ENCODE data around the gene C15orf61.

Gene C15orf61

DNA sequence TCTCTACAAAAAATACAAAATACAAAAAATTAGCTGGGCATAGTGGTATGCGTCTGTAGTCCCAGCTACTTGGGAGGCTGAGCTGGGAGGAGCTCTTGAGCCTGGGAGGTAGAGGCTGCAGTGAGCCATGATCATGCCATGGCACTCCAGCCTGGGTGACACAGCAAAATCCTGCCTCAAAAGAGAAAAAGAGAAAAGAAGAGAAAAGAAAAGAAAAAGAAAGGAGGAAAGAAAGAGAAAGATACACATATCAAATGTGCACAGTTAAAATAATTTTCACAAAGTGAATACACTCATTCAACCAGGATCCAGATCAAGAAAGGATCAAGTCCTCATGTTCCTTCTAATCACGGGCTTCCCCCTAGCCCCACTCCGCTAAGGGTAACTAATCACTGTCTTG is 5.8 kb upstream of the C15orf61 start:
- no peak for DNase-seq

DNA sequence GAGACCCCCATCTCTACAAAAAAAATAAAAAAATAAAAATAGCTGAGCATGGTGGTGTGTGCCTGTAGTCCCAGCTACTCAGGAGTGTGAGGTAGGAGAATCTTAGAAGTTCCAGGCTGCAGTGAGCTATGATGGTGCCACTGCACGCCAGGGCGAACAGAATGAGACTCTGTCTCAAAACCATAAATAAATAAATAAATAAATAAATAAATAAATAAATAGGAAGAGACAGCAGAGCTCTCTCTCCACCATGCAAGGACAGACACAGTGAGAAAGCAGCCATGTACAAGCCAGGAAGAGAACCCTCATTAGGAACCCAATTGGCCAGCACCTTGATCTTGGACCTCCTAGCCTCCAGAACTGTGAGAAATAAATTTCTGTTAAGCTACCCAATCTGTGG is 5.4 kb upstream of the C15orf61 start:
- DNase-seq: no peak

DNA sequence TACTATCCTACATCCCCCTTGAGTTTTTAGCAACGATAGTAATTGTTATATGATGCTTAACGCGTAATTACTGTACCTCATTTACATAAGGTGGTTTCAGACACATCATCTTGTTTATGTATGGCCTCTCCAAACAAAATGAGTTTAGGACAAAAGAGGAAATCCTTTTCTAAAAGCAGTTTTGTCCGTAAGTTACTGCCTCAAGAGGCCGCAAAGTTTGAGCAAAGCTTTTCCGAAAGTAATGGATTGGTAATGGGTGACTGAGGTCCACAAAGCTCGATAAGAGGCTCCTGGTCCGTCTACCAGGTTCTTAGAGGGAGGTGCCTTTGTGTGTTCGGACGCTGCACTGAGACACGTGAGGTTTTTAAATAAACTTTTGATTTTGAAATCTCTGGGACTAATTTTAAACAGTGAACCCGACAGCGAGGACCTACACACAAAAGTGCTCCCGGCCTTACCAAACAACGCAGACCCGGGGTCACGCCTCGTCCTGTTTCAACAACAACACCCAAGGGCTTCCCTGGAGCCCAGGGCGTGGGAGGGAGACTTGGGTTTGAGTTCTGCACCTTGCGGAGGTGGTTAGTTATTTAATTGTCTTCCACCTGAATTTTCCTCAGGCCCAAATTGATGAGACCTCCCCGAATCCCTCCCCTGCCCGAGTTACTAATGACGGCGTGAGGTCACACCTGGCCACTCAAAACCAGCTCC is 456 bp upstream of the C15orf61 start:
- DNase-seq: no peak

DNA sequence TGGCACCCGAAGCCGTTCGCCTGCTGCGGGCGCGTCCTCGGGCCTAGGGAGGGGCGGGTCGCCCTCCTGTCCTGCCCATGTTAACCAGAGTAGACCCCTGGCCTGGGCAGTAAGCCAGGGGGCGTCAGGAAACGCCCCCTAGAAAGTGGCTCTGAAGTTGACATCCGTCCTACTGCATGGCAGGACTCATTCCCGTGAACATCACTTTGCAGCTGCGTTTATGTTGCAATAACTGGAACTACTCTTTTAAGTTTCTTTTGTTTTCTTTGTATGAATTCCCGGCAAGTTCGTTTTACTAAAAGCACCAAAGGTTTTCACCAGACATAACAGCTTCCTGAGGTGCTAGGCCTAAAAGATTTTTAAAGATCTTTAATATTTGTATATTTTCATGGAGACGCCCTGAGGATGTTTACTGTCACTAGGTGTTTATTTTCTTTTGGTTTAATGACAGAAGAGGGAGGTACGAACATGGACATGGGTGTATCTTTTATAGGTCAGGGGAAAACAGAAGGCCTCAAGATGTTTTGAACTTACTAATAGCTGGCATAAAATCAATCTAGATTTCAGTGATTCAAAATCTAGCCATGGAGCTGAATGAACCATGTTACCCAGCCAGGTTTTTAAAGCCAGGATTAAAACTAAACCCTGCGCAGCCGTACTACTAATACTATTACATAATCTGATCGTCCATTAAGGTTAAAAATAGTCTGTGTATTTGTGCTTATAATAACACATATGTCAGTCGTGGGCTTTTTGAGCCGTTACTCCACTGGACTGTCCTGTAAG is 1.0 kb downstream of the C15orf61 start:
- peak in 1 of 2 donors; percentile 35 for DNase-seq

DNA sequence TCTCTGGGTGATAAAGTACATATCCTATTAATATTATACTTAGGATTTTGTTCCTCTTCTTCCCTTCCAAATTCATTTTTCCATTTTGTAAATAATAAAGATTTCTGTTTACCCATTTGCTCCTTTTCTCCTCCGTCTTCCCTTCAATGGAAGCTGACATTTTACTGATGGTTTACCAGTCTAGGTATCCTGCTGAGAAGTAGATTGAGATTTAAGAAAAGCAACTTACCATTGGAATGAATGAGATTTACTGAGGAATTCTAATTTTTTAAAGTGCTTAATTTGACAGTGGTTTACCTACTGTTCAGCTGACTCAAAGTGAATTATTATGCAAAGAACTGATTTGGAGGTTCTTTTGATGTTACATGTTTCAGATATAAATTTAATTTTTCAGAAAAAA is 2.4 kb downstream of the C15orf61 start:
- no peak for DNase-seq

DNA sequence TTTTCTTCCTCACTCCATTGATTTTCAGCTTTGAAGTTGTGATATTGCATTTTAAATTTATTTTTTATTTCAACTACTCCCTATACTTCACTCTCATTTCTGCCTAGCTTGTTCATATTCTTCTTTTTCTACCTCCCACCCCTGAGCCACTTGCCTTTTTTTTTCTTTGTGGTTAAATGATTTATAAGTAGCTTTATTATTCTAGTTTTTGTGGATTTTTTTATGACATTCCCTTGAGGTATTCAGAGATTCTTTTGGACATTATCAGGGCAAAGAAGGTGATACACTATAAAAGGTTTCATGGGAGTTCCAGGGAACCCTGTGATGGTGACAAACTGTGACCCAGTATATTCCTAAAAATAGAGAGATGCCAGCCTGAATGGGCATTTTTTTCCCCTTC is 3.3 kb downstream of the C15orf61 start:
- no peak for DNase-seq

DNA sequence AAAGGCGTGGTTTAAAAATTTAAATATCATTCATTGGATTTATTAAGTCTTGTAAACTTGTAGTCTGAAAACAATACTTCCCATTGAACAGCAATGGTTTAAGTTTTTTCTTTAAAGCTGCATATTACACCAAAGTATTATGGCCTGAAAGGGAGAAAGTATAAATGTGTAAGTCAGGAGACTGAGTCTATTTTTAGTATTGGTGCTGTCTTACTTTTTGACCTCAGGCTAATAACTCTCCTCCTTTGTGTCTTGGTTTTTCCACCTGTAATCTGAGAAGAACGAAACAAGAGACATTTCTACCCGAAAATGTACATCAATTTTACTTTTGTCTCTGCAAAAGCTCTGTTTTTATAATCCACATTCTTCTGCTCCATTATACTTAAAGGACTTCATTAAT is 7.6 kb downstream of the C15orf61 start:
- DNase-seq: no peak

DNA sequence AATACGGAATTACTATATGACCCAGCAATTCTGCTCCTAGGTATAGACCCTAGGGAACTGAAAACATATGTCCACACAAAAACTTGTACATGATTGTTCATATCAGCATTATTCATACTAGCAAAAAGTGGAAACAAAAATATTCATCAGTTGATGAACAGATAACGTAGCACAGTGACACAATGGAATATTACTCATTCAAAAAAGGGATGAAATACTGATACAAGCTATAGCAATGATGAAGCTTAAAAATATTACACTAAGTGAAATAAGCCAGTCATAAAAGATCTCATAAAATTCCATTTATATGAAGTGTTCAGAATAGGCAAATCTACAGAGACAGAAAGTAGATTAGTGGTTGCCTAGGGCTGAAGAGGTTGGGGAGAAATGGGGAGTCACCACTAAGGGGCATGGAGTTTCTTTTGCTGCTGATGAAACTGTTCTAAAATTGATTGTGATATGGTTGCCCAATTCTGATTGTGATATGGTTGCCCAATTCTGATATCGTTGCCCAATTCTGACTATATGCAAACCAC is 10.5 kb downstream of the C15orf61 start:
- no peak for DNase-seq

DNA sequence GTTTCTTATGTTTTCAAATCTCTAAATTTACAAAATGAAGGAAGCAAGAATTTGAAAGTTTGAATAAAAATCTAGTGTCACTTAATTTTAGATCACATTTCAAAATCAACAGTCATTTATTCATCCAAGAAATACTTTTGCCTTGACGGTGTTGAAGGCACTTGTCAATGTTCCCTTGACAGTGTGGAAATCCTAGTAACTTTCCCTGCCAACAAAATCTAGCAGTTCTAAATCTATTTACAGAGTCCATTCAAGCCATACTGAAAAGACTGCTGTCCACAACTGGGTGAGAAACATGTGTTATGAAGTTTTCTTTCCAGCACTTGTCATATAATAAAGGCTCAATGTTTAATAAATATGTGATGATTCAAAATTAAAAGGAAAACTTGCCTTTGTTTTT is 12.9 kb downstream of the C15orf61 start:
- no peak for DNase-seq

DNA sequence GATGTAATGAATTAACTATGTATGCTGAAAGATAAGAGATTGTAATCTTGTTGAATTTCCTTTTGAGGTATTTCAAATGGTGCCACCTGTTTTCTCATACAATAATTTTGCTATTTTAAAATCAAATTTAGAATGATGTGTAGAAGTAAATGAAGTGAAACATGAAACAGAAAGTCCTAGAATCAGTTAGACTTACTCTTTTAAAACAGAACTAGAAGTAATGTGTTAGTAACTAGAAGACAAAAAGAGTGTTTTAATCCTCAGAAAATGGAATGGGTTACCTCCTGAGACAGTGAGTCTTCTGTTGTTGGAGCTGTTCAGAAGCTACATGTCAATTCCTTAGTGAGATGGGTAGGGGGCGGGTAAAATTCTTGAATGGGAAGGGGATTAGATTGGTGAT is 13.4 kb downstream of the C15orf61 start:
- no peak for DNase-seq

DNA sequence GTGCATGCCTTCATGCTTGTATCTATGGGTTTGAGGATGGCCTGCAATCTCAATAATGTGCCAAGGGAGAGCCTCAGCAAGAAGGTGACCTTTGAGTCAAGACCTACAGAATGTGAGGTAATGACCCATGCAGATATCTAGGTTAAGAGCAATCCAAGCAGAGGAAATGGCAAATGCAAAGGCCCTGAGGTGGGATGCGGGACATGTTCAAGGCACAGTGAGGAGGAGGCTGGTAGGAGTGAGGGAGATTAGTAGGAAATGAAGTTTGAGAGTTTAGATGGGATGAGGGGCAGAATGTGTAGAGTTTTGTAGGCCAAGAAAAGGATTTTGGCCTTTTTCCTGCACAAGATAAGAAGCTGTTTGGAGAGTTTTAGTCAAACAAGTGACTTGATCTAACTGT is 16.8 kb downstream of the C15orf61 start:
- no peak for DNase-seq

DNA sequence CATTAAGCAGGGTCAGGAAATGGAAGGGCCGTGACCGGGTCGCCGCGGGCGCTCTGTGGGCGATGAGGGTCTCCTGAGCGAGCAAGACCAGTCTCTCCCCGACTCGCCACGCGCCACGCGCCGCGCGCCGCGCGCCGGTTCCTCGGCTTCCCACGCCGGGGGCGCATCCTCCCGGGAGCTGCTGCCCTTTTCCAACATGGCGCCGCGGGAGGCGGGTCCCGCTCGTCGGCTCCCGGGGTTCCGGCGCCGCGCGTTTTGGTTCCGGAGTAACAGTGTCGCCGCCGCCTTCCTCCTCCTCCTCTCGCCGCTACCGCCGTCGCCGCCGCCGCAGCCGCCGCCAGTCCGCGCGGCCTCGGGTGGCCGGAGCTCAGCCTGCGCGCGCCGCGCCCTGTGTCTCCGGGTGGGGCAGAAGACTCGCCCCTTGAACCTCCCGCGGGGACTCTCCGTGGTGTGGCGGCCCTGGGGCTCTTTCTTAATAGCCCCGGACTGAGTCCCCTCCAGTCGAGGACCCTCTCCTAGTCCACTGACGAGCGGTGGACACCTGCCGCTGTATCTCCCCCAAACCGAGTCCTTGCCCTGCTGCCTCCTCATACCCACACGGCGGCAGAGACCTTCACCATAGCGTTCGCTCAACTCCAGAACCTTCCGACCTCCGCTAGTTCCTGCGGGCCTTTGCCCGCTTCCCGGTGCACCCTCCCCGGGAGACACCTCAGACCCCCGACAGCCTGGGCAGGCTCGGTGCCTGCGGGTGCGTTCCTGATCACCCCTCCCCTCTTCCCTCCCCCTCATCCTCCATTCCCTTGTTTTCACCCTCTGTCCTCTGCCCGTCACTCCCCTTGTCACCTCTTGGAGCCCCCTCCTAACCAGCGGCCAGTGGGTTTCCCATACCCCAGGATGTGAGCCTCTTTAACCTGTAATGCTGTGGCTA is 21.8 kb downstream of the C15orf61 start, which contains the start of gene MAP2K5:
TSS of gene MAP2K5 (plus strand) at position 284 of the 928 bp plus-strand sequence. CDS start at position 917, 633 bp downstream.
- peak; percentile 75 to 85 for DNase-seq

DNA sequence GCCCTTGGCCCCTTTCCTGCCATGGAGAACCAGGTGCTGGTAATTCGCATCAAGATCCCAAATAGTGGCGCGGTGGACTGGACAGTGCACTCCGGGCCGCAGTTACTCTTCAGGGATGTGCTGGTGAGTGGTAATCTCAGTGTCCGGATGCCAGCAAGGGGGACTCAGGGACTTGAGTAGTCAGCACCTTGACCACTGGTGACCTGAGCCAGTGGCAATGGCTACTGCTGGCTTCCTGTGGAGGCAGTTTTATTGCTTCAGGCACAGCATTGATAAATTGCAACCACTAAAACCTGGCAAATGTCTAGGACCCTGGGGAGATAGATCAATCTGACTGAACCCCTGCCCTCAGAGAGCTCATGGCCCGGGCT is 22.4 kb downstream of the C15orf61 start:
- no peak for DNase-seq

DNA sequence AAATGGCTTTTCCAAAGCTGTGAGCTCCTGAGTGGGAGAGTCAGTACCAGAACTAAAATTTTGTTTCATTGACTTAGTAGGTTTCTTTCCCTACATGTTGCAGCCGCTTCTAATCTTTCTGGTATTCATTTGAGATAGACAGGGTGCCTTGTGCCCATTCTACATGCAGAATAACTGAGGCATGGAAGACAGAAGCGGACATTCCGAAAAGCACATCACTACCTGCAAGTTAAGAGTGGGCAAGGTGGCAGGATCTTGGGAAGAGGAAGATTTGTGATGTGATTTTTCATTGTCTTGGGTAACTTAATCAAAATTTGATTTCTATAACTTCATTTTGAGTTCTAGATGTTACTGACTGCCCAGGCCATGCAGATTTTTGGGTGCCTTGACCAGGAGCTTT is 23.5 kb downstream of the C15orf61 start:
- no peak for DNase-seq

DNA sequence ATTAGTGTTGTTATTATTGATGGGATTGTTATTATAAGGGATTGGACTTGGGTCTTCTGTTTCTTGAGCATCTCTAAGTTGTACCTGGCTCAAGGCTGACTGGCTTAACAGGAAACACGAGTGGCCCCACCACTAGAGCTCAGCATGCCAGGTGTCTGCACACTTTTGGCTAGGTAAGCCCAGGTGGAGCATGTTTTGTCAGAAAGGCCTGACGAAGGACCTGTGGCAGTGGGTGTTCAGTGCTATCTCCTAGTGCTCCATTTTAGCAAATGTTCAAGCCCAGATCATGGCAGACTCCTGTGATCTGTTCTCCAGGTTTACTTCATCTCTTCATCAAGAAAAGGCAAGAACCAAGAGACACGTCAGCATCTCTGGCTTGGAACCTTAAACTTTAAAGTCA is 24.9 kb downstream of the C15orf61 start:
- DNase-seq: no peak

DNA sequence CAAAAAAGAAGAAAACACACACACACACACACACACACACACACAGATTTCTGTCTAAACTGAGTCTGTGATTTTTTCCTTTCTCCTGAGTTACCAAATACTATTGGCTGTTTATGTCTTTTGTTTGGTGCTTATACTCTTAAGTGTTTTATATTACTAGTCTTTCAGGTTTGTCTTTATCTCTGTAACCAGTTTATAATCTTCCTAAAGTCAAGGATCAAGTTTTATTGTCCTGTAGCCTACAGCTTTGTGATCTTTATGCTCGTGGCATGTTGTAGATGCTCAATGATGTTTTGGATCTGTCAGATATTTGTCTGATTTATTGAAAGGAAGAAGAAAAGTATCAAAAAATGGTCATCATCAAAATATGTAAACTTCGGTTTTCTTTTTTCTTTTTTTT is 26.1 kb downstream of the C15orf61 start:
- no peak for DNase-seq

DNA sequence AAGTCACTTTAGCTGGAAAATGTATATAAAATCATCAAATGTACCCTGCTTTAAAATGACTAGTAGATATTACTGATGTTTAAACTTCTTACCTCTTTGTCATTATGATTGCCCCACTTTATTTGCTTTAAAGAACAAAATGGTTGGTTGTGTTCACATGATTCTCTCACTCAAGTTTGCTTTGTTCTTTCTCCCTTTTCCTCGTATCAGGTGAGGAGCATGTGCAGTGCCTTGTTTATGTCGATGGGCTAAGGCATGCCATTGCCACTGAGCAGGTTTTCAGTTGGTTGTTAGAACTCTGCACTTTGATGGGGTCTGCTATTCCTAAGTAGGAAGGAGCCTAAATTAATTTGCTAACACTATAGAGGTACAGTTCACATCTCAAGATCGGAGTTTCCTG is 26.9 kb downstream of the C15orf61 start:
- DNase-seq: no peak

DNA sequence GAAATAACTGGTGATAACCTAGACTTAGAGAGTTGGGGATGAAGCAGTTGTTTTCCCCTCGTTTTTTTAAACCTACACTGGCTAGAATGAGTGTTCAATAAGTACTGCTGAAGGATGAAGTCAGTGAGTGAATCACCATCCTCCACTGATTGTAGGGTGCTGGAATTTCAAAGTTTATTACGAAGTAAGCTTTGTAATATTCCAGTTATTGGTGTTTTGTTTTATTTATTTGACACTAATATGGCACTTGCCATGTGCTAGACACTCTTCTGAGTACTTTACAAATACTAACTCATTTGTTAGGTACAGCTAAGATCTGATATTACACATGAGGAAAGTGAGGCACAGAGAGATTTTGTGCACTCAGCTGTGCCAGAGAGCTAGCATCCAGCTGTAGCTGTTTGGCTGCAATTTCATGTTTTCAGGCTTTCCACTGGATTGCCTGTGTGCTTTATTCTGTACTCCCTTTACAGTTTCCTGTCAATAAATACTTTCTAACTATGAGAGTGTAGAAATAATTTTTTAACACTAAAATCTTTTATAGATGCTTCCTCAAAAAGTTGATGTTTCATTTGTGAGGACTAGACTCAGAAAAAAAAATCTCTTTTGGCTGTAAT is 27.4 kb downstream of the C15orf61 start:
- DNase-seq: no peak

DNA sequence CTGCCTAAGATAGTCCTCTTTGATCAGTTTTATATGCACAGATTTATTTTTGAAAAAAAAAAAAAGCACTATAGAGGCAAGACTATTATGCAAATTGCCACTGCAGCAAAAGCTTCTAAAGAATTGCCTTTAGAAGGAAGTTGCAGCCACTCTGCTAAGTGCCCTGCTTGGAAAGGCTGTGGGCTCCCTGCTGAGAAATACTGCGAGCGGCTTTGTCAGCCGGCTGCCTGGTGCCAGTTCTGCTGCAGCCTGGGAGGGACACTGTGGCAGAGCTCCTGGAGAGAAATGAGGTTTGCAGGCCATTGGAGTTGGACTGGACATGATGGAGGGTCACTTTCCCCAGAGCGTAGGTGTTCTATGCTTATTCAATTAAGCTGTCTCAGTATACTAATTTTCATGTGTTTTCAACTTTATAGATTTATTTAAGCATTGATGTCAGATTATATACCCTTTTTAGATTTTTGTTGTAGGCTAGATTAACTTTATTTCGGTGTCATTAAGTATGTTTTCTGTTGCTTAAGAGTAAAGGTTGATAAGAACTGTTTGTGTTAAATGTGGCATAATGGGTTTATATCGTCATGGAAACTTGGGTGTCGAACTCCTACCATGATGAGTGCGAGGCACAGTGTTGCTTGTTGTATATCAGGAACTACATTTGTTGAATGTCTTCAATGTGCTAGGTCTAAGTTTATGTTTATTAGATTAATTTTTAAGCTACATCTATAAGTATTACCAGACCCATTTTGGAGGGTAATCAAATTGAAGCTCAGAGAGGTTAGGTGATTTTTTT is 28.1 kb downstream of the C15orf61 start:
- DNase-seq: no peak

DNA sequence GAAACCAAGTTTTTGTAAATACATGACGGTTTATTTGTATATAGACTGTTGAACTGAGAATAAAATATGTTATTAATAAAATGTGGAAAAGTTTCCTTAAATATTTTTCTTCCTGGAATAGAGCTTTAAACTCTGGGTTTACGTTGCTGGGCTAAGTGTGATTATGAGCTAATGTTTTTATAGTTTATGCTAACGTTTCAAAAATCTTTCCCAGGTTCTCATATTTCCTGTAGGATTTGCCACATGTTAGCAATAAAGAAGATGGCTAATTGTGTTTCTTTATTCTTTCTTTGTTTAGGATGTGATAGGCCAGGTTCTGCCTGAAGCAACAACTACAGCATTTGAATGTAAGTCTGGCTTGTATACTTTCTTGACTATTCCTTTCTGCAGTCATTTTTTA is 28.8 kb downstream of the C15orf61 start:
- DNase-seq: no peak

DNA sequence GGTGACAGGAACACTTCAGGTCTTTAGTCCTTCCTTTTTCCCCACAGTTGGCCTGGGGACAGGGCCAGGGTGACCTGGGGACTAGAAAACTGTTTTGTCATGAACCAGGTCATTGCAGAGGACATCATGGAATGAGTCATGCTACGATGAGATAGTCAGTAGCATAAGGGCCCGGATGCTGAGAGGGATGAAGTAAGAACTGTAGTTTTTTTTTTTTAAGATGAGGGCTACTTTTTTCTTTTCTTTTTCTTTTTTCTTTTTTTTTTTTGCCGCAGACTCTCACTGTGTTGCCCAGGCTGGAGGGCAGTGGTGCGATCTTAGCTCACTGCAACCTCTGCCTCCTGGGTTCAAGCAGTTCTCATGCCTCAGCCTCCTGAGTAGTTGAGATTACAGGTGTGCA is 29.6 kb downstream of the C15orf61 start:
- DNase-seq: no peak

DNA sequence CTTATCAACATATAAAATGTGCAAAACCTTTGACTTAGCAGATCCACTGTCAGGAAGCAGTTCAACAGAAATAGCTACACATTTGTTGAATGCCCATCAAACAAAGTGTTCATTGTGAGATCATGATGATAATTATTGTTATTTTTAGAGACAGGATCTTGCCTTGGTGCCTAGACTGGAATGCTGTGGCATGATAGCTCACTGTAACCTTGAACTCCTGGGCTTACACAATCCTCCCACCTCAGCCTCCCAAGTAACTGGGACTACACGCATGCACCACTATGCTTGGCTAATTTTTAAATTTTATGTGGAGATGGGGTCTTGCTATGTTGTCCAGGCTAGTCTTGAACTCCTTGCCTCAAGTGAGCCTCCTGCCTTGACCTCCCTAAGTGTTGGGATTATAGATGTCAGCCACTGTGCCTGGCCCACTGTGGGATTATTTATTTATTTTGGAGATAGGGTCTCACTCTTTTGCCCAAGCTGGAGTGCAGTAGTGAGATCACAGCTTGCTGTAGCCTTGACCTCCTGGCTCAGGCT is 30.3 kb downstream of the C15orf61 start:
- DNase-seq: no peak
